Liver (tissue), 9 donors: ENCODE measurements around the gene ENPP4. TPM values are rescaled to one million over a fixed set of nuclear protein-coding genes. Genes with fewer than 3 reads are reported as not detected.

Experiments
- DNase-seq: peaks from one replicate; pipeline ENCODE4 v3.0.0-alpha.2; 2017; ENCODE audit warnings: low spot score
- H3K27ac ChIP-seq, 2 donors: one replicate each; pipeline ENCODE4 v1.7.0; 2013; ENCODE audit warnings: inconsistent platforms in 2 of 2, low read length in 2 of 2, control low read depth in 1 of 2, low read depth in 1 of 2, mild to moderate bottlenecking in 1 of 2
- H3K27me3 ChIP-seq, 4 donors: one replicate each; pipeline versions ENCODE4 v1.6.1 to v1.7.0; 2013; ENCODE audit warnings: low read length in 3 of 4, inconsistent platforms in 1 of 4, mild to moderate bottlenecking in 1 of 4, moderate library complexity in 1 of 4; ENCODE audit not compliant: control insufficient read depth in 4 of 4, insufficient read depth in 4 of 4
- H3K36me3 ChIP-seq, 4 donors: one replicate each; pipeline versions ENCODE4 v1.6.1 to v1.7.0; 2013; ENCODE audit warnings: low read length in 3 of 4, mild to moderate bottlenecking in 3 of 4, low read depth in 1 of 4, moderate library complexity in 1 of 4; ENCODE audit not compliant: control insufficient read depth in 4 of 4, insufficient read depth in 3 of 4
- H3K4me1 ChIP-seq, 4 donors: one replicate each; pipeline versions ENCODE4 v1.6.1 to v1.7.0; 2013; ENCODE audit warnings: low read length in 3 of 4, mild to moderate bottlenecking in 3 of 4, moderate library complexity in 1 of 4; ENCODE audit not compliant: control insufficient read depth in 4 of 4, insufficient read depth in 4 of 4
- H3K4me3 ChIP-seq, 3 donors: one replicate each; pipeline versions ENCODE4 v1.6.1 to v1.7.0; 2013; ENCODE audit warnings: low read length in 3 of 3, control low read depth in 1 of 3, low read depth in 1 of 3, mild to moderate bottlenecking in 1 of 3
- H3K9ac ChIP-seq, 2 donors: one replicate each; pipeline ENCODE4 v1.7.0; 2013; ENCODE audit warnings: low read length in 2 of 2, mild to moderate bottlenecking in 2 of 2, moderate library complexity in 2 of 2, control low read depth in 1 of 2, low read depth in 1 of 2
- H3K9me3 ChIP-seq, 4 donors: one replicate each; pipeline versions ENCODE4 v1.6.1 to v1.7.0; 2013; ENCODE audit warnings: low read length in 3 of 4; ENCODE audit not compliant: control insufficient read depth in 4 of 4
- EGR1 ChIP-seq, 2 donors: IDR thresholded peaks; 2 replicates each; pipeline ENCODE4 v1.6.1; 2016 to 2018; ENCODE audit warnings: antibody characterized with exemption in 2 of 2, low read depth in 2 of 2
- FOXA1 ChIP-seq: IDR thresholded peaks from 2 replicates; pipeline ENCODE4 v1.6.1; 2016; ENCODE audit warnings: antibody characterized with exemption
- FOXA2 ChIP-seq: IDR thresholded peaks from 2 replicates; pipeline ENCODE4 v1.6.1; 2016; ENCODE audit warnings: antibody characterized with exemption
- GABPA ChIP-seq, 2 donors: IDR thresholded peaks in 1 of 2; conservative IDR thresholded peaks in 1 of 2; 2 replicates each; pipeline ENCODE4 v1.6.1; 2016; ENCODE audit warnings: antibody characterized with exemption in 2 of 2, mild to moderate bottlenecking in 1 of 2, moderate library complexity in 1 of 2
- HNF4A ChIP-seq, 2 donors: conservative IDR thresholded peaks; 2 replicates each; pipeline ENCODE4 v1.6.1; 2016; ENCODE audit warnings: antibody characterized with exemption in 2 of 2, mild to moderate bottlenecking in 2 of 2
- JUND ChIP-seq, 2 donors: IDR thresholded peaks; 2 replicates each; pipeline ENCODE4 v1.6.1; 2016; ENCODE audit warnings: antibody characterized with exemption in 2 of 2
- NR2F2 ChIP-seq: IDR thresholded peaks from 2 replicates; pipeline ENCODE4 v1.6.1; 2016; ENCODE audit warnings: antibody characterized with exemption
- RAD21 ChIP-seq, 2 donors: IDR thresholded peaks; 2 replicates each; pipeline ENCODE4 v1.6.1; 2016; ENCODE audit warnings: antibody characterized with exemption in 2 of 2, mild to moderate bottlenecking in 2 of 2
- RXRA ChIP-seq, 2 donors: IDR thresholded peaks; 2 replicates each; pipeline ENCODE4 v1.6.1; 2017 to 2018; ENCODE audit warnings: antibody characterized with exemption in 2 of 2, mild to moderate bottlenecking in 1 of 2
- SP1 ChIP-seq: IDR thresholded peaks from 2 replicates; pipeline ENCODE4 v1.6.1; 2018; ENCODE audit warnings: antibody characterized with exemption, mild to moderate bottlenecking
- TAF1 ChIP-seq: conservative IDR thresholded peaks from 2 replicates; pipeline ENCODE4 v1.6.1; 2016; ENCODE audit warnings: antibody characterized with exemption, mild to moderate bottlenecking
- YY1 ChIP-seq: IDR thresholded peaks from 2 replicates; pipeline ENCODE4 v1.6.1; 2016; ENCODE audit warnings: antibody characterized with exemption, mild to moderate bottlenecking
- WGBS: extraction: QIAGEN DNeasy Blood & Tissue Kit; methylation state at CpG from one replicate; pipeline ENCODE4 v1.1.7; 2013; 5-methylcytosine and 5-hydroxymethylcytosine counted together
- polyA plus RNA-seq, 2 donors: library from polyadenylated mRNA; stranded (reverse) in 1 of 2; unstranded in 1 of 2; fragments of 200-250 nt in 1 of 2; fragments of >200 nt in 1 of 2; fragmentation: Nextera tagmentation in 1 of 2; extraction: Ambion mirVana in 1 of 2; gene quantifications; one replicate each; pipeline versions ENCODE4 v1.2.1 to v1.2.3, GENCODE V29; 2013 to 2015
- total RNA-seq, 2 donors: library from RNA; depleted of rRNA; stranded (reverse); fragments of >200 nt; gene quantifications; one replicate each; pipeline ENCODE4 v1.2.3, GENCODE V29; 2014
- TF ChIP-seq, protein P1 (sequence below): fragments of 150-350 bp; IDR thresholded peaks from 2 replicates; pipeline ENCODE4 v1.5.1; 2017; ENCODE audit warnings: improper control_type of control experiment, low read depth, low read length; ENCODE audit not compliant: missing input control
- TF ChIP-seq, protein P2 (sequence below): IDR thresholded peaks from 2 replicates; pipeline ENCODE4 v1.6.1; 2016; ENCODE audit warnings: antibody characterized with exemption
- TF ChIP-seq, protein P3 (sequence below): IDR thresholded peaks from 2 replicates; pipeline ENCODE4 v1.6.1; 2016; ENCODE audit warnings: antibody characterized with exemption, mild to moderate bottlenecking
- TF ChIP-seq, protein P4 (sequence below): IDR thresholded peaks from 2 replicates; pipeline ENCODE4 v1.6.1; 2016; ENCODE audit warnings: antibody characterized with exemption
- donor health status: healthy.
- donor health status: healthy.
- donor health status: healthy.
- donor health status: healthy.
- donor health status: healthy.

ENPP4 gene
- total and polyA plus RNA-seq, 4 donors, result 3.6 to 12.6 (median 4.8) TPM

DNA sequence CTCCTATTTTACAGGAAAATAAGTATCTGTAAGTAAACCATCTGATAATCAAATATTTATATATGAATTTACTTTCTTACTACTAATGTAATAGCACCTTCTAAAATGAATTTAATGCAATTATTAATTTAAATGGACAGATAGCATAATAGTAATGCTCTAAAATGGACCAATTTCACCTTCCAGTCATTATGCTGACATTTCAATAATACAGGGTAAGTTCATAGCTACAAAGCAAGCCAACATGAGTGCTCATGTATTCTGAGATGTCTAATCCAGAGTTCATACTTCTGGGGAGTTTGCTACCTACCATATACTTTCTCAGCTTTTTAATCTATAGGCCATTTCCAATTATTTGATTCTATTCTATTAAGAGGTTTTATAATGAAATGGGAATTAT lies 29.4 kb downstream of the ENPP4 start:
- Histone ChIP-seq H3K4me1 (no peaks in the 10 kb centered on the region), H3K9me3 (no peaks in the 10 kb centered on the region), H3K4me3 (no peak overlapping the region), H3K27ac (no peak overlapping the region), H3K9ac (no peak overlapping the region), H3K27me3 (no peaks in the 10 kb centered on the region), H3K36me3 (no peaks in the 10 kb centered on the region)
- no peak for DNase-seq
- TF ChIP-seq, protein P1, sequence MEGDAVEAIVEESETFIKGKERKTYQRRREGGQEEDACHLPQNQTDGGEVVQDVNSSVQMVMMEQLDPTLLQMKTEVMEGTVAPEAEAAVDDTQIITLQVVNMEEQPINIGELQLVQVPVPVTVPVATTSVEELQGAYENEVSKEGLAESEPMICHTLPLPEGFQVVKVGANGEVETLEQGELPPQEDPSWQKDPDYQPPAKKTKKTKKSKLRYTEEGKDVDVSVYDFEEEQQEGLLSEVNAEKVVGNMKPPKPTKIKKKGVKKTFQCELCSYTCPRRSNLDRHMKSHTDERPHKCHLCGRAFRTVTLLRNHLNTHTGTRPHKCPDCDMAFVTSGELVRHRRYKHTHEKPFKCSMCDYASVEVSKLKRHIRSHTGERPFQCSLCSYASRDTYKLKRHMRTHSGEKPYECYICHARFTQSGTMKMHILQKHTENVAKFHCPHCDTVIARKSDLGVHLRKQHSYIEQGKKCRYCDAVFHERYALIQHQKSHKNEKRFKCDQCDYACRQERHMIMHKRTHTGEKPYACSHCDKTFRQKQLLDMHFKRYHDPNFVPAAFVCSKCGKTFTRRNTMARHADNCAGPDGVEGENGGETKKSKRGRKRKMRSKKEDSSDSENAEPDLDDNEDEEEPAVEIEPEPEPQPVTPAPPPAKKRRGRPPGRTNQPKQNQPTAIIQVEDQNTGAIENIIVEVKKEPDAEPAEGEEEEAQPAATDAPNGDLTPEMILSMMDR, result no peak
- TF ChIP-seq FOXA2, result no peak
- TF ChIP-seq TAF1, result no peak
- no peak for TF ChIP-seq SP1

DNA sequence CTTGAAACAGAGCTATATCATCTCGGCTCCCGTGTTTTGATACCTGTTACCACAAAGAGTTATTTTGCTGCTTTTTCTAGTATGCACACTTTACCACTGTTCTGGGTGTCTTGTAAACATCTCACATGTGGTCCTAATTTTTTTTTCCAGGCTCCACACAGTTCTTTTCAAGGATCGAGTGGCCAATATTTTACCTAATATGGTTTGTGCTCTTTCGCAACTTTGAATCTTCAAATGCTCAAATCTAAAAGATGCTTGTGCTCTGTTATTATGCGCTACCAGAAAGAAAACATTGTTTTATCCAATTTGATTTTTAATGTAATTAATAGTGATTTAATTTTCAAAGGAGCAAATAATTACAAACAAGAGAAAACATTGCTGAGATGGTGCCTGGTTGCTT lies 30.3 kb downstream of the ENPP4 start:
- H3K36me3 ChIP-seq, result no peaks in the 10 kb centered on the region
- H3K27me3 ChIP-seq, result no peaks in the 10 kb centered on the region
- TF ChIP-seq, protein P1, result no peak
- TF ChIP-seq, protein P2, sequence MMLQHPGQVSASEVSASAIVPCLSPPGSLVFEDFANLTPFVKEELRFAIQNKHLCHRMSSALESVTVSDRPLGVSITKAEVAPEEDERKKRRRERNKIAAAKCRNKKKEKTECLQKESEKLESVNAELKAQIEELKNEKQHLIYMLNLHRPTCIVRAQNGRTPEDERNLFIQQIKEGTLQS, result no peak
- TF ChIP-seq, protein P3, sequence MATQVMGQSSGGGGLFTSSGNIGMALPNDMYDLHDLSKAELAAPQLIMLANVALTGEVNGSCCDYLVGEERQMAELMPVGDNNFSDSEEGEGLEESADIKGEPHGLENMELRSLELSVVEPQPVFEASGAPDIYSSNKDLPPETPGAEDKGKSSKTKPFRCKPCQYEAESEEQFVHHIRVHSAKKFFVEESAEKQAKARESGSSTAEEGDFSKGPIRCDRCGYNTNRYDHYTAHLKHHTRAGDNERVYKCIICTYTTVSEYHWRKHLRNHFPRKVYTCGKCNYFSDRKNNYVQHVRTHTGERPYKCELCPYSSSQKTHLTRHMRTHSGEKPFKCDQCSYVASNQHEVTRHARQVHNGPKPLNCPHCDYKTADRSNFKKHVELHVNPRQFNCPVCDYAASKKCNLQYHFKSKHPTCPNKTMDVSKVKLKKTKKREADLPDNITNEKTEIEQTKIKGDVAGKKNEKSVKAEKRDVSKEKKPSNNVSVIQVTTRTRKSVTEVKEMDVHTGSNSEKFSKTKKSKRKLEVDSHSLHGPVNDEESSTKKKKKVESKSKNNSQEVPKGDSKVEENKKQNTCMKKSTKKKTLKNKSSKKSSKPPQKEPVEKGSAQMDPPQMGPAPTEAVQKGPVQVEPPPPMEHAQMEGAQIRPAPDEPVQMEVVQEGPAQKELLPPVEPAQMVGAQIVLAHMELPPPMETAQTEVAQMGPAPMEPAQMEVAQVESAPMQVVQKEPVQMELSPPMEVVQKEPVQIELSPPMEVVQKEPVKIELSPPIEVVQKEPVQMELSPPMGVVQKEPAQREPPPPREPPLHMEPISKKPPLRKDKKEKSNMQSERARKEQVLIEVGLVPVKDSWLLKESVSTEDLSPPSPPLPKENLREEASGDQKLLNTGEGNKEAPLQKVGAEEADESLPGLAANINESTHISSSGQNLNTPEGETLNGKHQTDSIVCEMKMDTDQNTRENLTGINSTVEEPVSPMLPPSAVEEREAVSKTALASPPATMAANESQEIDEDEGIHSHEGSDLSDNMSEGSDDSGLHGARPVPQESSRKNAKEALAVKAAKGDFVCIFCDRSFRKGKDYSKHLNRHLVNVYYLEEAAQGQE, result no peak
- TF ChIP-seq NR2F2 (no peak), TAF1 (no peak), FOXA2 (no peak), RAD21 (IDR thresholded peaks at IDR 0.05) (no peak), JUND (IDR thresholded peaks at IDR 0.05) (no peak), HNF4A (conservative IDR thresholded peaks at IDR 0.05) (no peak), RXRA (IDR thresholded peaks at IDR 0.05) (no peak), YY1 (no peak), EGR1 (IDR thresholded peaks at IDR 0.05; ENCODE audit: low read depth in 2 of 2) (no peak), FOXA1 (no peak), GABPA (IDR thresholded peaks at IDR 0.05 in 1 of 2, conservative IDR thresholded peaks at IDR 0.05 in 1 of 2) (no peak), SP1 (no peak)
- TF ChIP-seq, protein P4, sequence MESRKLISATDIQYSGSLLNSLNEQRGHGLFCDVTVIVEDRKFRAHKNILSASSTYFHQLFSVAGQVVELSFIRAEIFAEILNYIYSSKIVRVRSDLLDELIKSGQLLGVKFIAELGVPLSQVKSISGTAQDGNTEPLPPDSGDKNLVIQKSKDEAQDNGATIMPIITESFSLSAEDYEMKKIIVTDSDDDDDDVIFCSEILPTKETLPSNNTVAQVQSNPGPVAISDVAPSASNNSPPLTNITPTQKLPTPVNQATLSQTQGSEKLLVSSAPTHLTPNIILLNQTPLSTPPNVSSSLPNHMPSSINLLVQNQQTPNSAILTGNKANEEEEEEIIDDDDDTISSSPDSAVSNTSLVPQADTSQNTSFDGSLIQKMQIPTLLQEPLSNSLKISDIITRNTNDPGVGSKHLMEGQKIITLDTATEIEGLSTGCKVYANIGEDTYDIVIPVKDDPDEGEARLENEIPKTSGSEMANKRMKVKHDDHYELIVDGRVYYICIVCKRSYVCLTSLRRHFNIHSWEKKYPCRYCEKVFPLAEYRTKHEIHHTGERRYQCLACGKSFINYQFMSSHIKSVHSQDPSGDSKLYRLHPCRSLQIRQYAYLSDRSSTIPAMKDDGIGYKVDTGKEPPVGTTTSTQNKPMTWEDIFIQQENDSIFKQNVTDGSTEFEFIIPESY, result no peak
- DNase-seq, result no peak
- WGBS, result 95% methylated on average over 5 of the region's 5 CpGs
- no peaks in the 10 kb centered on the region for H3K4me1 ChIP-seq
- H3K4me3 ChIP-seq, result no peak overlapping the region
- no peak overlapping the region for H3K27ac ChIP-seq
- H3K9me3 ChIP-seq, result no peaks in the 10 kb centered on the region
- H3K9ac ChIP-seq, result no peak overlapping the region
